ENCODE measurements around the gene WDFY2. TPM values are rescaled to one million over a fixed set of nuclear protein-coding genes. Genes with fewer than 3 reads are reported as not detected.

WDFY2 gene
- total RNA-seq, 3 donors from 2014 or later (not counting 1 experiment from before 2014, with no cell fraction given) = 29.5 to 32.1 (median 31.3) TPM

GRCh38 chr13:51759240-51759639 is 175.0 kb downstream of the WDFY2 start:
- Histone ChIP-seq H3K27me3 (ENCODE audit: control insufficient read depth, insufficient read depth, low read length) (no peaks in the 10 kb centered on the region), H3K9me3 (ENCODE audit: control insufficient read depth, insufficient read depth, low read length) (no peaks in the 10 kb centered on the region), H3K4me3 (ENCODE audit: low read length) (no peak overlapping the region), H3K27ac (ENCODE audit: low read length) (no peak overlapping the region), H3K36me3 (ENCODE audit: control insufficient read depth, insufficient read depth, low read length) (peaks cover 49% of the 10 kb centered on the region), H3K4me1 (ENCODE audit: control insufficient read depth, insufficient read depth, low read length) (peaks cover 4% of the 10 kb centered on the region)
- H3K27me3 Mint-ChIP-seq (ENCODE audit: low read depth in 2 of 2) = no peaks in the 10 kb centered on the region
- H3K4me1 Mint-ChIP-seq = peaks cover 4 to 5% of the 10 kb centered on the region in 2 donors
- TF ChIP-seq, protein P1, sequence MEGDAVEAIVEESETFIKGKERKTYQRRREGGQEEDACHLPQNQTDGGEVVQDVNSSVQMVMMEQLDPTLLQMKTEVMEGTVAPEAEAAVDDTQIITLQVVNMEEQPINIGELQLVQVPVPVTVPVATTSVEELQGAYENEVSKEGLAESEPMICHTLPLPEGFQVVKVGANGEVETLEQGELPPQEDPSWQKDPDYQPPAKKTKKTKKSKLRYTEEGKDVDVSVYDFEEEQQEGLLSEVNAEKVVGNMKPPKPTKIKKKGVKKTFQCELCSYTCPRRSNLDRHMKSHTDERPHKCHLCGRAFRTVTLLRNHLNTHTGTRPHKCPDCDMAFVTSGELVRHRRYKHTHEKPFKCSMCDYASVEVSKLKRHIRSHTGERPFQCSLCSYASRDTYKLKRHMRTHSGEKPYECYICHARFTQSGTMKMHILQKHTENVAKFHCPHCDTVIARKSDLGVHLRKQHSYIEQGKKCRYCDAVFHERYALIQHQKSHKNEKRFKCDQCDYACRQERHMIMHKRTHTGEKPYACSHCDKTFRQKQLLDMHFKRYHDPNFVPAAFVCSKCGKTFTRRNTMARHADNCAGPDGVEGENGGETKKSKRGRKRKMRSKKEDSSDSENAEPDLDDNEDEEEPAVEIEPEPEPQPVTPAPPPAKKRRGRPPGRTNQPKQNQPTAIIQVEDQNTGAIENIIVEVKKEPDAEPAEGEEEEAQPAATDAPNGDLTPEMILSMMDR (IDR thresholded peaks at IDR 0.05) = no peak
- DNase-seq (no peak), ATAC-seq (no peak)
- intact Hi-C loops (cut with micrococcal nuclease) = no loop called here
- H3K9me3 Mint-ChIP-seq = no peaks in the 10 kb centered on the region
- WGBS (ENCODE audit: insufficient coverage) = 93% methylated on average over 5 of the region's 5 CpGs
- no peak overlapping the region for H3K4me3 Mint-ChIP-seq
- peak overlapping the region in 1 of 2 donors; percentile 16 for H3K27ac Mint-ChIP-seq
- H3K36me3 Mint-ChIP-seq = peaks cover 19% of the 10 kb centered on the region

- no peak overlapping the region for H3K27ac Mint-ChIP-seq
- H3K9me3 Mint-ChIP-seq = no peaks in the 10 kb centered on the region
- TF ChIP-seq, protein P1 (IDR thresholded peaks at IDR 0.05) = no peak
- intact Hi-C loops (cut with micrococcal nuclease) = no loop called here
- H3K4me3 Mint-ChIP-seq = no peak overlapping the region
- no peaks in the 10 kb centered on the region for H3K27me3 Mint-ChIP-seq (ENCODE audit: low read depth in 2 of 2)
- Histone ChIP-seq H3K9me3 (ENCODE audit: control insufficient read depth, insufficient read depth, low read length) (no peaks in the 10 kb centered on the region), H3K4me1 (ENCODE audit: control insufficient read depth, insufficient read depth, low read length) (peaks cover 13% of the 10 kb centered on the region), H3K27ac (ENCODE audit: low read length) (no peak overlapping the region), H3K36me3 (ENCODE audit: control insufficient read depth, insufficient read depth, low read length) (peaks cover 41% of the 10 kb centered on the region), H3K27me3 (ENCODE audit: control insufficient read depth, insufficient read depth, low read length) (no peaks in the 10 kb centered on the region), H3K4me3 (ENCODE audit: low read length) (no peak overlapping the region)
- H3K36me3 Mint-ChIP-seq = peaks cover 19% of the 10 kb centered on the region
- 96% methylated on average over 12 of the region's 12 CpGs for WGBS (ENCODE audit: insufficient coverage)
- DNase-seq = no peak
- no peak for ATAC-seq
- peaks cover 16 to 17% of the 10 kb centered on the region in 2 donors for H3K4me1 Mint-ChIP-seq
Observed at GRCh38 chr13:51760592-51760991, 176.3 kb downstream of the WDFY2 start.

DNA sequence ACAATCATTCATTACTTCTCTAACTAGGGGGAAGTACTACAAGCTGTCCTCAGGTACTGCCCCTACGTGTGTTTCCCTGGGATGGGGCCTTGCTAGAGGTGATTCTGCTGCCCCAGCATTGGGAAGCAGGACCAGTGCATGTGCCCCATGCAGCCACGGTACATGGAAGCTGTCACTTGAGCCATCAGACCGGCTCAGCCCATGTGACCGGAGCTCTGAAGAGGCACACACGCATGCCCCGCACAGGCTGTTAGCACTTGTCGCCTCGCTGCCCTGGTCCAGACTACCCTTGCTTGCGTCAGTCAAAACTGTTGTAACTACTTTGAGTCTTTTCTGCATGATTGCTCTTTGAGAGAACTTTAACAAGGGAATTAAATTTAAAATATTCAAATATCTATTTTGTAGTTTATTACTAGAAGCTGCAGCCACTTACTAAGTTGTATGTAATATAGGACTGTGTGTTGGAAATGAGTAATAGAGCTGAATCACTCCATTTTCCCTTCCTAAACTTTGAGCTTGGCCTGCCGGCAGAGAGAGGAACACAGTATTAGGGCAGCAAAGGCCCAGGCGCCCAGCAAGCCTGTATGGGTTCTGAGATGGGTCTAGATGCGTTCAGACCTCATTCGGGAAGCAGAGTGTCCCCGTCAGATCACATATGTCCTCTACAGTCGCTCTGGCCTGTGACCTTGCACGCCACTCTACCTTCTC is 177.5 kb downstream of the WDFY2 start:
- Histone ChIP-seq H3K9me3 (ENCODE audit: control insufficient read depth, insufficient read depth, low read length) (no peaks in the 10 kb centered on the region), H3K27ac (ENCODE audit: low read length) (no peak overlapping the region), H3K27me3 (ENCODE audit: control insufficient read depth, insufficient read depth, low read length) (no peaks in the 10 kb centered on the region), H3K36me3 (ENCODE audit: control insufficient read depth, insufficient read depth, low read length) (peaks cover 29% of the 10 kb centered on the region), H3K4me1 (ENCODE audit: control insufficient read depth, insufficient read depth, low read length) (peaks cover 13% of the 10 kb centered on the region), H3K4me3 (ENCODE audit: low read length) (no peak overlapping the region)
- TF ChIP-seq, protein P1 (IDR thresholded peaks at IDR 0.05) = no peak
- Mint-ChIP-seq H3K9me3 (no peaks in the 10 kb centered on the region), H3K4me1 (peaks cover 16 to 17% of the 10 kb centered on the region in 2 donors), H3K4me3 (no peak overlapping the region), H3K27me3 (ENCODE audit: low read depth in 2 of 2) (no peaks in the 10 kb centered on the region), H3K27ac (no peak overlapping the region), H3K36me3 (peaks cover 19% of the 10 kb centered on the region)
- intact Hi-C loops (cut with micrococcal nuclease) = no loop called here
- DNase-seq = no peak
- 94% methylated on average over 16 of the region's 16 CpGs for WGBS (ENCODE audit: insufficient coverage)
- ATAC-seq = no peak

GRCh38 chr13:51763486-51763885 is 179.2 kb downstream of the WDFY2 start:
- TF ChIP-seq, protein P1 (IDR thresholded peaks at IDR 0.05) = no peak
- Histone ChIP-seq H3K9me3 (ENCODE audit: control insufficient read depth, insufficient read depth, low read length) (no peaks in the 10 kb centered on the region), H3K27ac (ENCODE audit: low read length) (no peak overlapping the region), H3K4me1 (ENCODE audit: control insufficient read depth, insufficient read depth, low read length) (peaks cover 13% of the 10 kb centered on the region), H3K36me3 (ENCODE audit: control insufficient read depth, insufficient read depth, low read length) (peaks cover 25% of the 10 kb centered on the region), H3K27me3 (ENCODE audit: control insufficient read depth, insufficient read depth, low read length) (no peaks in the 10 kb centered on the region), H3K4me3 (ENCODE audit: low read length) (no peak overlapping the region)
- Mint-ChIP-seq H3K4me1 (peaks cover 16 to 17% of the 10 kb centered on the region in 2 donors), H3K27me3 (ENCODE audit: low read depth in 2 of 2) (no peaks in the 10 kb centered on the region), H3K27ac (peak overlapping the region; percentile 52 to 79), H3K4me3 (no peak overlapping the region), H3K36me3 (peaks cover 19% of the 10 kb centered on the region), H3K9me3 (no peaks in the 10 kb centered on the region)
- DNase-seq (no peak), ATAC-seq (no peak)
- 95% methylated on average over 2 of the region's 2 CpGs for WGBS (ENCODE audit: insufficient coverage)
- intact Hi-C loops (cut with micrococcal nuclease) = no loop called here
